GM12878 (cell line): ENCODE data around the gene DLGAP5. TPM values are rescaled to one million over a fixed set of nuclear protein-coding genes. Genes with fewer than 3 reads are reported as not detected.

Experiments used
- ATAC-seq: fragments of 200-7000 bp; cut with Tn5 transposase; 3 replicates; pipeline ENCODE4 v1.9.1; 2020; ENCODE audit warnings: mild to moderate bottlenecking, moderate library complexity
- BruUV-seq: library from RNA; stranded (reverse); fragments of 400-500 nt; replicated peaks from 2 replicates; lab custom pipeline; 2021; lab: Mats Ljungman, UMichigan
- CTCF ChIA-PET: fragments of 300-600 bp; sonication (Branson Sonifier 250); formaldehyde crosslinking; extraction: SDS; loops from one replicate; lab custom pipeline; 2021; ENCODE audit warnings: inconsistent platforms; lab: Yijun Ruan, JAX
- POLR2A ChIA-PET: fragments of 350-600 bp; formaldehyde crosslinking; extraction: SDS; loops from one replicate; lab custom pipeline; 2021; ENCODE audit warnings: inconsistent platforms; lab: Charles Lee
- RAD21 ChIA-PET: fragments of 300-600 bp; sonication (Branson Sonifier 250); formaldehyde crosslinking; loops from one replicate; lab custom pipeline; 2023; ENCODE audit warnings: antibody characterized with exemption; ENCODE audit not compliant: unreplicated experiment; lab: Charles Lee
- SMC1A ChIA-PET: fragments of 300-600 bp; sonication (Branson Sonifier 250); formaldehyde crosslinking; loops from one replicate; lab custom pipeline; 2023; ENCODE audit not compliant: unreplicated experiment, uncharacterized antibody; lab: Charles Lee
- DNase-seq: peaks from one replicate; pipeline ENCODE4 v3.0.0-alpha.2; 2011; ENCODE audit warnings: low read depth, low spot score
- FAIRE-seq: peaks from 3 replicates; lab custom pipeline; 2011; peaks lifted over from hg19 to GRCh38; lab: Jason Lieb, UNC
- H2AFZ ChIP-seq: 2 replicates; pipeline ENCODE4 v1.6.0; 2011; ENCODE audit warnings: low read depth, low read length, control low read depth; ENCODE audit not compliant: control insufficient read depth
- H3K27ac ChIP-seq: 2 replicates; pipeline ENCODE4 v1.5.1; 2011; ENCODE audit warnings: control low read depth; ENCODE audit not compliant: control insufficient read depth, insufficient read depth
- H3K27me3 ChIP-seq, 2 experiments: replicated peaks in 1 of 2; 2 replicates each; pipeline versions ENCODE4 v1.6.0 to v1.6.1; 2011; ENCODE audit warnings: low read length in 1 of 2; ENCODE audit not compliant: control insufficient read depth in 2 of 2, insufficient read depth in 2 of 2
- H3K36me3 ChIP-seq, 2 experiments: 2 replicates each; pipeline ENCODE4 v1.5.1; 2011; ENCODE audit warnings: low read length in 1 of 2; ENCODE audit not compliant: control insufficient read depth in 2 of 2, insufficient read depth in 2 of 2
- H3K4me1 ChIP-seq: 2 replicates; pipeline ENCODE4 v1.6.1; 2011; ENCODE audit warnings: mild to moderate bottlenecking, low read length, moderate library complexity, mixed read lengths; ENCODE audit not compliant: control insufficient read depth, insufficient read depth
- H3K4me2 ChIP-seq: 2 replicates; pipeline ENCODE4 v1.6.0; 2011; ENCODE audit warnings: control low read depth; ENCODE audit not compliant: control insufficient read depth, insufficient read depth
- H3K4me3 ChIP-seq: fragments of 200-600 bp; sonication (generic); 2 replicates; pipeline ENCODE4 v1.5.1; 2016
- H3K79me2 ChIP-seq: 2 replicates; pipeline ENCODE4 v1.6.0; 2011; ENCODE audit warnings: low read length; ENCODE audit not compliant: control insufficient read depth, insufficient read depth
- H3K9ac ChIP-seq: 2 replicates; pipeline ENCODE4 v1.8.0; 2011; ENCODE audit warnings: low read length, control low read depth, mixed read lengths; ENCODE audit not compliant: control insufficient read depth, insufficient read depth
- H3K9me3 ChIP-seq: replicated peaks from 3 replicates; pipeline ENCODE4 v1.5.1; 2011; ENCODE audit warnings: mild to moderate bottlenecking, low read length; ENCODE audit not compliant: control insufficient read depth, insufficient read depth
- H4K20me1 ChIP-seq: 2 replicates; pipeline ENCODE4 v1.6.0; 2011; ENCODE audit not compliant: control insufficient read depth, insufficient read depth
- CEBPZ ChIP-seq: fragments of 150-350 bp; IDR thresholded peaks from 2 replicates; pipeline ENCODE4 v1.6.1; 2016; ENCODE audit warnings: low read depth, low read length
- CHD1 ChIP-seq: IDR thresholded peaks from 2 replicates; pipeline ENCODE4 v1.6.1; 2012; ENCODE audit warnings: low read depth, low read length, improper control_type of control experiment
- CUX1 ChIP-seq: IDR thresholded peaks from 2 replicates; pipeline ENCODE4 v1.6.1; 2012; ENCODE audit warnings: improper control_type of control experiment, low read depth, low read length; ENCODE audit not compliant: insufficient replicate concordance
- E4F1 ChIP-seq: fragments of 450-650 bp; IDR thresholded peaks from 2 replicates; pipeline ENCODE4 v1.6.1; 2018; ENCODE audit warnings: borderline replicate concordance, mild to moderate bottlenecking; ENCODE audit not compliant: partially characterized antibody
- SMAD1 ChIP-seq: fragments of 450-650 bp; IDR thresholded peaks from 2 replicates; pipeline ENCODE4 v1.6.1; 2018; ENCODE audit warnings: mild to moderate bottlenecking, low read depth; ENCODE audit not compliant: partially characterized antibody
- WGBS: methylation state at CpG from one replicate; pipeline ENCODE4 v1.1.6; 2016; ENCODE audit warnings: low lambda C conversion rate; ENCODE audit not compliant: insufficient replicate concordance, insufficient coverage; ENCODE audit errors: missing lambda C conversion rate; 5-methylcytosine and 5-hydroxymethylcytosine counted together
- in situ Hi-C: fragments of 300-500 bp; cut with MboI; formaldehyde crosslinking; loops from 9 replicates; pipeline ENCODE4 v1.14.3; 2018; ENCODE audit warnings: mixed read lengths
- intact Hi-C: fragments of 100-400 bp; cut with micrococcal nuclease; formaldehyde crosslinking; loops from one replicate; pipeline ENCODE4 v1.14.2; 2022; ENCODE audit not compliant: unreplicated experiment
- polyA plus RNA-seq, 11 experiments: library from polyadenylated mRNA; depleted of rRNA in 4 of 11; unstranded in 6 of 11; stranded (reverse) in 5 of 11; fragments of >200 nt; fragmentation: Nextera tagmentation in 4 of 11; fragmentation: Illumina TruSeq in 1 of 11; extraction: Ambion mirVana in 4 of 11; extraction: Trizol in 1 of 11; gene quantifications; 1 replicate in 1 of 11; 2 replicates in 10 of 11; pipeline versions ENCODE4 v1.2.1 to v1.2.3, GENCODE V29; 2011 to 2016; ENCODE audit warnings: inconsistent platforms in 2 of 11, missing spikeins in 2 of 11, low read depth in 1 of 11
- total RNA-seq, 4 experiments: library from RNA; depleted of rRNA in 3 of 4; stranded (reverse); fragments of >200 nt in 3 of 4; fragmentation: Illumina TruSeq in 1 of 4; extraction: Trizol in 1 of 4; gene quantifications; 2 replicates each; pipeline versions ENCODE4 v1.2.1 to v1.2.3, GENCODE V29; 2013 to 2021

The DLGAP5 gene
- total and polyA plus RNA-seq, 10 of the 15 experiments (the other 5 are each of a cell fraction or from before 2014, with no cell fraction given), result 40.9 to 106 (median 67.6) TPM

GRCh38 chr14:55136885-55137786 is 54.2 kb downstream of the DLGAP5 start (continued):
- TF ChIP-seq E4F1 (no peak), CHD1 (no peak)

- Histone ChIP-seq H4K20me1 (no peaks in the 10 kb centered on the region), H3K4me3 (no peak overlapping the region), H3K4me1 (no peaks in the 10 kb centered on the region), H3K9ac (no peak overlapping the region), H3K9me3 (no peaks in the 10 kb centered on the region), H3K27ac (no peak overlapping the region), H3K36me3 (peaks cover 5 to 16% of the 10 kb centered on the region in 2 experiments), H3K79me2 (peaks cover 2% of the 10 kb centered on the region; the same call in 1 of the 2 replicates), H3K27me3 (no peaks in the 10 kb centered on the region), H3K4me2 (no peak overlapping the region), H2AFZ (no peak overlapping the region)
- FAIRE-seq (no peak), ATAC-seq (no peak), DNase-seq (no peak)
- ChIA-PET SMC1A (interaction anchor here (0.6 to 1.2 kb wide), 3 partner anchors 38 to 191 kb away, joined by 3 to 4 read pairs (median 4); no protein-coding TSS in a partner anchor), POLR2A (interaction anchor here (0.7 kb wide), 1 partner anchor 11 kb away, joined by 3 read pairs; no protein-coding TSS in a partner anchor), RAD21 (no interaction called here), CTCF (interaction anchor here (1.5 kb wide), 1 partner anchor 85 kb away, joined by 4 read pairs; the partner anchor contains the start of gene MAPK1IP1L)
- intact Hi-C loops, result no loop called here
- no TSS peak for BruUV-seq
- in situ Hi-C loops, result no loop called here
- 95% methylated on average over 3 of the region's 3 CpGs for WGBS
- TF ChIP-seq CUX1, result no peak
- TF ChIP-seq SMAD1, result no peak
- no peak for TF ChIP-seq CEBPZ
- TF ChIP-seq, all 136 proteins: peak for 0
Measured at GRCh38 chr14:55136241-55136640, 55.1 kb downstream of the DLGAP5 start.
